H1 (cell line): Measurements from ENCODE around the gene ESPNL. TPM values are rescaled to one million over a fixed set of nuclear protein-coding genes. Genes with fewer than 3 reads are reported as not detected.

Source experiments
- CBX5 ChIP-seq: fragments of 300-800, 300-1000 bp; sonication (generic); IDR thresholded peaks from 2 replicates; pipeline ENCODE4 v1.7.1; 2016; ENCODE audit warnings: antibody characterized with exemption, low read length, low read depth
- KDM4A ChIP-seq: IDR thresholded peaks from one replicate; pipeline ENCODE4 v1.7.1; 2012; ENCODE audit warnings: low read depth, mild to moderate bottlenecking, moderate library complexity, low read length, inconsistent platforms; ENCODE audit not compliant: severe bottlenecking
- USF2 ChIP-seq: IDR thresholded peaks from 2 replicates; pipeline ENCODE4 v1.6.1; 2011; ENCODE audit warnings: low read length, improper control_type of control experiment
- polyA plus RNA-seq, 7 experiments: library from polyadenylated mRNA; depleted of rRNA in 3 of 7; stranded (reverse) in 5 of 7; unstranded in 2 of 7; fragments of >200 nt in 5 of 7; fragments of 200-250 nt in 2 of 7; gene quantifications; 1 replicate in 5 of 7; 2 replicates in 1 of 7; 4 replicates in 1 of 7; pipeline versions ENCODE4 v1.2.1 to v1.2.3, GENCODE V29; 2011 to 2013; ENCODE audit warnings: missing spikeins in 2 of 7, mixed read lengths in 2 of 7
- total RNA-seq: library from RNA; stranded (reverse); fragmentation: NEBNext Ultra II Directional; extraction: Animal tissue kit (Norgen Biotek cat#: 25700); gene quantifications from 2 replicates; pipeline ENCODE4 v1.2.1, GENCODE V29; 2021

The ESPNL gene
- total and polyA plus RNA-seq, 2 of the 8 experiments (the other 6 are each of a cell fraction or from before 2014, with no cell fraction given): 0.68 to 1.3 TPM

DNA sequence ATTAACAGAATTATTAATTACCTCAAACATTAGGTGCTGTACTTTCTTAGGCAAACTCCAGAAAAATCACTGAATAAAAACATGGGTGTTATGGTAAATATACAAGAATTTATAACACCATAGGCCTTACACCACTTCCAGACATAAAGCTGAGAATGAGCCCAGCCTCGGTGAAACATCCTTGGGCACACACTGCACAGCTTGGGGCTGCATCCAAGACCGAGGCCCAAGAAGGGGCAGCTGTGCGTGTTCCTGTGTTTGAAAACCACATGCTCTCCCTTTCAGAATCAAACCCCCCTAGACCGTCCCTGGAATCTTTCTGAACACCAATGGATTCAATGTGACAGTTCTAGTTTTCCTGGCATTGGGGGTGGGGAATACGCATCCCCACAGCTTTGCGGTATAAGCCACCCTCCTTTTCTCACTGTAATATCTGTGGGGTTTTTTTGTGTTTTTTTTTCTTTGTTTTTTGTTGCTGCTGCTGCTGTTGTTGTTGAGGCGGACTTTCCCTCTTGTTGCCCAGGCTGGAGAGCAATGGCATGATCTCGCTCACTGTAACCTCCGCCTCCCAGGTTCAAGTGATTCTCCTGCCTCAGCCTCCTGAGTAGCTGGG, 71.5 kb downstream of the ESPNL start (continued):
- TF ChIP-seq USF2 (no peak), CBX5 (no peak), KDM4A (no peak)
